ENCODE results near the gene SIGLEC15. TPM values are rescaled to one million over a fixed set of nuclear protein-coding genes. Genes with fewer than 3 reads are reported as not detected.
A peak's percentile ranks its signal among the peaks of the same experiment; 100 is the strongest.

Gene SIGLEC15
- total and polyA plus RNA-seq, 4 donors, result 0.04 to 0.91 (median 0.68) TPM

- Histone ChIP-seq H3K9ac (ENCODE audit: insufficient read depth in 1 of 2, low read length in 2 of 2) (no peak overlapping the region), H3K4me1 (ENCODE audit: control insufficient read depth in 5 of 5, insufficient read depth in 5 of 5, low read length in 5 of 5) (peaks cover 0 to 26% (median 7%) of the 10 kb centered on the region in 5 donors), H3K36me3 (ENCODE audit: control insufficient read depth in 4 of 4, insufficient read depth in 4 of 4, low read length in 4 of 4) (no peaks in the 10 kb centered on the region), H3K27ac (ENCODE audit: low read depth in 1 of 2, low read length in 1 of 2) (no peak overlapping the region), H3K4me3 (no peak overlapping the region), H3K27me3 (ENCODE audit: control insufficient read depth in 3 of 3, insufficient read depth in 3 of 3, low read length in 2 of 3) (peaks cover 0 to 39% (median 38%) of the 10 kb centered on the region in 3 donors), H3K9me3 (ENCODE audit: control insufficient read depth in 4 of 4, insufficient read depth in 3 of 4, low read length in 3 of 4) (peaks cover 0 to 4% (median 0%) of the 10 kb centered on the region in 4 donors)
- TF ChIP-seq CTCF (IDR thresholded peaks at IDR 0.05; ENCODE audit: control extremely low read depth, extremely low read depth), result no peak
- 40 to 43% methylated on average over 3 of the region's 3 CpGs for WGBS, 2 donors
- DNase-seq (peak in 1 of 3 donors; percentile 42), ATAC-seq (ENCODE audit: insufficient read depth, low FRiP score) (no peak)
Measured at GRCh38 chr18:45835057-45835636, 9.7 kb downstream of the SIGLEC15 start.

GRCh38 chr18:45836242-45837205 lies 11.0 kb downstream of the SIGLEC15 start:
- Histone ChIP-seq H3K4me3 (no peak overlapping the region), H3K36me3 (ENCODE audit: control insufficient read depth in 4 of 4, insufficient read depth in 4 of 4, low read length in 4 of 4) (no peaks in the 10 kb centered on the region), H3K4me1 (ENCODE audit: control insufficient read depth in 5 of 5, insufficient read depth in 5 of 5, low read length in 5 of 5) (peaks cover 0 to 26% (median 7%) of the 10 kb centered on the region in 5 donors), H3K27ac (ENCODE audit: low read depth in 1 of 2, low read length in 1 of 2) (no peak overlapping the region), H3K9me3 (ENCODE audit: control insufficient read depth in 4 of 4, insufficient read depth in 3 of 4, low read length in 3 of 4) (peaks cover 0 to 4% (median 0%) of the 10 kb centered on the region in 4 donors), H3K9ac (ENCODE audit: insufficient read depth in 1 of 2, low read length in 2 of 2) (no peak overlapping the region), H3K27me3 (ENCODE audit: control insufficient read depth in 3 of 3, insufficient read depth in 3 of 3, low read length in 2 of 3) (peaks cover 0 to 47% (median 38%) of the 10 kb centered on the region in 3 donors)
- no peak for TF ChIP-seq CTCF (IDR thresholded peaks at IDR 0.05; ENCODE audit: control extremely low read depth, extremely low read depth)
- ATAC-seq (ENCODE audit: insufficient read depth, low FRiP score) (no peak), DNase-seq (no peak)
- 60 to 63% methylated on average over 14 of the region's 14 CpGs for WGBS, 2 donors

GRCh38 chr18:45837283-45838070 lies 12.0 kb downstream of the SIGLEC15 start:
- Histone ChIP-seq H3K4me1 (ENCODE audit: control insufficient read depth in 5 of 5, insufficient read depth in 5 of 5, low read length in 5 of 5) (peaks cover 0 to 26% (median 7%) of the 10 kb centered on the region in 5 donors), H3K4me3 (peak overlapping the region; percentile 17), H3K27ac (ENCODE audit: low read depth in 1 of 2, low read length in 1 of 2) (no peak overlapping the region), H3K36me3 (ENCODE audit: control insufficient read depth in 4 of 4, insufficient read depth in 4 of 4, low read length in 4 of 4) (no peaks in the 10 kb centered on the region), H3K9me3 (ENCODE audit: control insufficient read depth in 4 of 4, insufficient read depth in 3 of 4, low read length in 3 of 4) (peaks cover 0 to 4% (median 0%) of the 10 kb centered on the region in 4 donors), H3K27me3 (ENCODE audit: control insufficient read depth in 3 of 3, insufficient read depth in 3 of 3, low read length in 2 of 3) (peaks cover 0 to 47% (median 38%) of the 10 kb centered on the region in 3 donors), H3K9ac (ENCODE audit: insufficient read depth in 1 of 2, low read length in 2 of 2) (no peak overlapping the region)
- WGBS, 2 donors, result 15 to 17% methylated on average over 79 to 84 of the region's 84 CpGs
- no peak for TF ChIP-seq CTCF (IDR thresholded peaks at IDR 0.05; ENCODE audit: control extremely low read depth, extremely low read depth)
- peak; percentile 45 to 73 (median 63) for DNase-seq
- ATAC-seq (ENCODE audit: insufficient read depth, low FRiP score), result peak; percentile 42
